HPDE6-E6E7 (cell line): ENCODE data around the gene CPED1.
A peak's percentile ranks its signal among the peaks of the same experiment; 100 is the strongest.
"Not testable (repeated sequence)": the region's sequence is repeated elsewhere in the genome, so short reads cannot be mapped to it uniquely, and the experiment has no call there.

Source experiments
- DNase-seq: peaks from one replicate; pipeline ENCODE4 v3.0.0; 2011; ENCODE audit warnings: missing footprints; ENCODE audit errors: extremely low spot score

The CPED1 gene

GRCh38 chr7:121071132-121071531 lies 82.6 kb downstream of the CPED1 start:
- DNase-seq: no peak

- DNase-seq: no peak
These were observed 83.2 kb downstream of the CPED1 start for GRCh38 chr7:121071662-121072061.

GRCh38 chr7:121072826-121073225 lies 84.3 kb downstream of the CPED1 start:
- DNase-seq: no peak

GRCh38 chr7:121073463-121074099 lies 85.1 kb downstream of the CPED1 start:
- no peak for DNase-seq

GRCh38 chr7:121075424-121075841 lies 86.9 kb downstream of the CPED1 start:
- not testable (repeated sequence) for DNase-seq

- DNase-seq: no peak
These were observed 87.4 kb downstream of the CPED1 start for GRCh38 chr7:121075952-121076349.

GRCh38 chr7:121076350-121077164 lies 88.0 kb downstream of the CPED1 start:
- DNase-seq: peak; percentile 27

GRCh38 chr7:121077165-121077630 lies 88.7 kb downstream of the CPED1 start:
- DNase-seq: no peak

GRCh38 chr7:121078701-121079227 lies 90.3 kb downstream of the CPED1 start:
- DNase-seq: no peak

GRCh38 chr7:121079425-121080169 lies 91.1 kb downstream of the CPED1 start:
- no peak for DNase-seq

GRCh38 chr7:121080257-121080912 lies 91.9 kb downstream of the CPED1 start:
- DNase-seq: no peak

- no peak for DNase-seq
These were observed 92.4 kb downstream of the CPED1 start for GRCh38 chr7:121080913-121081326.

GRCh38 chr7:121081327-121081936 lies 92.9 kb downstream of the CPED1 start:
- no peak for DNase-seq

GRCh38 chr7:121082400-121083101 lies 94.0 kb downstream of the CPED1 start:
- no peak for DNase-seq

- DNase-seq: peak; percentile 58
These were observed 94.8 kb downstream of the CPED1 start for GRCh38 chr7:121083138-121083789.

- DNase-seq: no peak
These were observed 95.3 kb downstream of the CPED1 start for GRCh38 chr7:121083790-121084251.

GRCh38 chr7:121084256-121084655 lies 95.7 kb downstream of the CPED1 start:
- no peak for DNase-seq

GRCh38 chr7:121084748-121085336 lies 96.3 kb downstream of the CPED1 start:
- DNase-seq: no peak

- DNase-seq: no peak
These were observed 97.4 kb downstream of the CPED1 start for GRCh38 chr7:121085922-121086321.
